Measurements from ENCODE around the gene ENPP5.

Gene ENPP5

DNA sequence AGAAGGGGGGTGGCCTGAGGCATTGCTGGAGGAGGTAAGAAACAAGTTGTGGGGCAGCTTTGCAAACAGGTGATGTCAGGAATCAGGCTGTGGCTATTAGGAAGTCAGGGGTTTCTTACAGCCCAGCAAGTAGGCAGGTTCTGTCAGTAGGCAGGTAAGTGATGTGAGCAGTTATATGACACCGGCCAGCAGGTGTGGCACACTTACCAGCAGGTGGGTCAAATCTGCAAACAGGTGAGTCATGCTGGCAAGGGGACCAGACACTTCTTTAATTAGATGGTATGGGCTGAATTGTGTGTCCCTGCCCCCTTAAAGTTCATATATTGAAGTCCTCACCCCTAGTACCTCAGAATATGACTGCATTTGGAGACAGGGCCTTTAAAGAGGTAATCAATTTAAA lies 57.4 kb downstream of the ENPP5 start:
- H3K4me3 ChIP-seq (ENCODE audit: low read depth, low read length) = no peak overlapping the region

All from iPS-11a (cell line).